HL-60 (cell line): ENCODE data around the gene AR.

Experiments used
- DNase-seq, 2 experiments: peaks; one replicate each; pipeline ENCODE4 v3.0.0-alpha.2; 2010 to 2020; ENCODE audit warnings: low read depth in 1 of 2, low spot score in 1 of 2
- H3K27ac ChIP-seq: fragments of 250-450 bp; sonication (Bioruptor Pico); replicated peaks from 2 replicates; pipeline ENCODE4 v1.5.1; 2020; ENCODE audit warnings: mild to moderate bottlenecking, moderate library complexity
- H3K27me3 ChIP-seq: fragments of 250-450 bp; sonication (Bioruptor Pico); 2 replicates; pipeline ENCODE4 v1.5.1; 2021; ENCODE audit warnings: mild to moderate bottlenecking, moderate library complexity; ENCODE audit not compliant: insufficient read depth, poor library complexity, severe bottlenecking
- H3K4me3 ChIP-seq: replicated peaks from 2 replicates; pipeline ENCODE4 v1.5.1; 2011; ENCODE audit warnings: mild to moderate bottlenecking, control low read depth, low read length; ENCODE audit not compliant: insufficient read depth
- CTCF ChIP-seq: IDR thresholded peaks from one replicate; pipeline ENCODE4 v1.5.1; 2011; ENCODE audit warnings: low read length, control low read depth, inconsistent platforms; ENCODE audit not compliant: insufficient read depth
- GABPA ChIP-seq: IDR thresholded peaks from 2 replicates; pipeline ENCODE4 v1.6.1; 2012; ENCODE audit warnings: low read depth
- POLR2AphosphoS5 ChIP-seq: IDR thresholded peaks from 2 replicates; pipeline ENCODE4 v1.6.1; 2012; ENCODE audit warnings: low read depth
- REST ChIP-seq: IDR thresholded peaks from 2 replicates; pipeline ENCODE4 v1.6.1; 2012; ENCODE audit warnings: low read depth; ENCODE audit not compliant: insufficient replicate concordance
- SPI1 ChIP-seq: IDR thresholded peaks from 2 replicates; pipeline ENCODE4 v1.6.1; 2012; ENCODE audit warnings: low read depth, mild to moderate bottlenecking, borderline replicate concordance

AR gene

DNA sequence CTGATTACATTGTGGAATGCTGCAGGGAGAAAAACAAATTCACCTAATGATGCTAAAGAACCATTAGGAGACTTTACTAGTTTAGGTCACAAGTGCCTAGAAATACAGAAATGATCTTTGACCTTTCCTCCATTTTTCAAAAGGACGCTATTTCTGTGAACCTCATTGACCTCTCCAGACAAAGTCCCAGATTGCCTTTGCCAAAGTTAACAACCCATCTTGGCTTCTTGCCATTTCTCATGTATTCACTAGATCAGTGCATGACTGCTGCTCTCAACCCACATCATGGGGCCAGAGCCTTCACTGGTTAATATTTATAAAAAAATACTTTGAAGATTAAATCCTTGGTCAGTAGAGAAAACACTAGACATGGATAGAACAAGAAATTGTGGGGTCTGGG lies 19.9 kb upstream of the AR start:
- H3K27me3 ChIP-seq = no peaks in the 10 kb centered on the region
- no peak overlapping the region for H3K4me3 ChIP-seq
- DNase-seq = no peak
- TF ChIP-seq GABPA (no peak), POLR2AphosphoS5 (no peak), CTCF (no peak), SPI1 (no peak), REST (no peak)
- no peak overlapping the region for H3K27ac ChIP-seq

DNA sequence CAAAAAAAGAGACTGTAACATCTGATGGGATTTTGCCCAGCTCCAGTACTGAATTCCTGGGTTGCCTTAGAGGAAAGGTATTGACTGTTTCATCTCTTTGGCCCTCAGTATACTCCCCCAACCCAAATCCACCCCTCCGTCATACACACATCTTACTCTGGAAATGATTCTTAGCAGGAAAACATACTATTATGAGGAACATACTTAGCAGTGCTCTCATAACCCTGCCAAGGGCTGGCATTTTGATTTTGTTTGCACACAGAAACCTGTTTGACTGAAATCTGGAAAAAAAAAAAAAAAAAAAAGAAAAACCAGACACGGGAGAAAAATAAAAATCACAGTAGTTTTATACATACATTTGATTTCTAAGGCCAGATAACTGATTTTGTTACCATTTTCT lies 19.4 kb upstream of the AR start:
- no peak for DNase-seq
- no peak overlapping the region for H3K4me3 ChIP-seq
- no peak for TF ChIP-seq GABPA
- TF ChIP-seq REST = no peak
- no peak for TF ChIP-seq SPI1
- no peak for TF ChIP-seq CTCF
- TF ChIP-seq POLR2AphosphoS5 = no peak
- H3K27me3 ChIP-seq = no peaks in the 10 kb centered on the region
- no peak overlapping the region for H3K27ac ChIP-seq

GRCh38 chrX:67524950-67525691 lies 18.7 kb upstream of the AR start:
- Histone ChIP-seq H3K4me3 (no peak overlapping the region), H3K27ac (no peak overlapping the region), H3K27me3 (no peaks in the 10 kb centered on the region)
- TF ChIP-seq REST (no peak), SPI1 (no peak), GABPA (no peak), CTCF (no peak), POLR2AphosphoS5 (no peak)
- DNase-seq = no peak
